BLaER1 treated with 17β-estradiol and CSF1 and Interleukin-3, amounts not matched to agents 10 nM and 100 nM (cell line): ENCODE results near the gene RPL5.

Experiments used
- H3K27ac ChIP-seq, 11 experiments: shearing (Covaris generic); formaldehyde crosslinking; 2 replicates each; pipeline ENCODE4 v1.8.1; 2022
- H3K27me3 ChIP-seq, 11 experiments: shearing (Covaris generic); formaldehyde crosslinking; 2 replicates each; pipeline ENCODE4 v1.8.1; 2022
- H3K36me3 ChIP-seq, 11 experiments: shearing (Covaris generic); formaldehyde crosslinking; 2 replicates each; pipeline ENCODE4 v1.8.1; 2022
- H3K4me1 ChIP-seq, 10 experiments: shearing (Covaris generic); formaldehyde crosslinking; 2 replicates each; pipeline ENCODE4 v1.8.1; 2022
- H3K4me2 ChIP-seq, 11 experiments: shearing (Covaris generic); formaldehyde crosslinking; 2 replicates each; pipeline ENCODE4 v1.8.1; 2022
- H3K4me3 ChIP-seq, 10 experiments: shearing (Covaris generic); formaldehyde crosslinking; 2 replicates each; pipeline ENCODE4 v1.8.1; 2022
- H3K9ac ChIP-seq, 11 experiments: shearing (Covaris generic); formaldehyde crosslinking; 2 replicates each; pipeline ENCODE4 v1.8.1; 2022
- H3K9me3 ChIP-seq, 11 experiments: shearing (Covaris generic); formaldehyde crosslinking; replicated peaks in 1 of 11; 2 replicates each; pipeline ENCODE4 v1.8.1; 2022
- H4K20me1 ChIP-seq, 11 experiments: shearing (Covaris generic); formaldehyde crosslinking; 2 replicates each; pipeline ENCODE4 v1.8.1; 2022
- Cebpa-rat ChIP-seq, 11 experiments: shearing (Covaris generic); IDR thresholded peaks; 2 replicates each; pipeline ENCODE4 v1.8.1; 2022

Gene RPL5

GRCh38 chr1:92887465-92887864, 55.6 kb downstream of the RPL5 start:
- Histone ChIP-seq H3K27ac (no peak overlapping the region), H3K4me3 (no peak overlapping the region), H3K9me3 (peaks cover 20 to 31% (median 28%) of the 10 kb centered on the region in 11 experiments), H3K4me2 (no peak overlapping the region), H3K36me3 (no peaks in the 10 kb centered on the region), H3K9ac (no peak overlapping the region), H4K20me1 (no peaks in the 10 kb centered on the region), H3K4me1 (peaks cover 6 to 17% (median 10%) of the 10 kb centered on the region in 10 experiments; a peak in 17 of 20 replicates), H3K27me3 (no peaks in the 10 kb centered on the region)
- no peak for TF ChIP-seq Cebpa-rat (IDR thresholded peaks at IDR 0.05)
